Adrenal gland (tissue), 5 donors: ENCODE results near the gene NELFB.

Source experiments
- CTCF ChIP-seq, 6 experiments: fragments of 450-650 bp in 4 of 6; fragments of 200-600 bp in 2 of 6; sonication (generic) in 1 of 6; IDR thresholded peaks; 1 replicate in 5 of 6; 2 replicates in 1 of 6; pipeline versions ENCODE4 v1.5.1 to v1.8.0; 2016 to 2021; ENCODE audit warnings: antibody characterized with exemption in 6 of 6, mild to moderate bottlenecking in 2 of 6, moderate library complexity in 1 of 6
- POLR2A ChIP-seq, 2 donors: fragments of 450-650 bp; IDR thresholded peaks; one replicate each; pipeline ENCODE4 v1.6.1; 2017; ENCODE audit warnings: antibody characterized with exemption in 2 of 2, mild to moderate bottlenecking in 2 of 2, moderate library complexity in 1 of 2
- donor health status: DM: no; HTN: no; CAD: no.

DNA sequence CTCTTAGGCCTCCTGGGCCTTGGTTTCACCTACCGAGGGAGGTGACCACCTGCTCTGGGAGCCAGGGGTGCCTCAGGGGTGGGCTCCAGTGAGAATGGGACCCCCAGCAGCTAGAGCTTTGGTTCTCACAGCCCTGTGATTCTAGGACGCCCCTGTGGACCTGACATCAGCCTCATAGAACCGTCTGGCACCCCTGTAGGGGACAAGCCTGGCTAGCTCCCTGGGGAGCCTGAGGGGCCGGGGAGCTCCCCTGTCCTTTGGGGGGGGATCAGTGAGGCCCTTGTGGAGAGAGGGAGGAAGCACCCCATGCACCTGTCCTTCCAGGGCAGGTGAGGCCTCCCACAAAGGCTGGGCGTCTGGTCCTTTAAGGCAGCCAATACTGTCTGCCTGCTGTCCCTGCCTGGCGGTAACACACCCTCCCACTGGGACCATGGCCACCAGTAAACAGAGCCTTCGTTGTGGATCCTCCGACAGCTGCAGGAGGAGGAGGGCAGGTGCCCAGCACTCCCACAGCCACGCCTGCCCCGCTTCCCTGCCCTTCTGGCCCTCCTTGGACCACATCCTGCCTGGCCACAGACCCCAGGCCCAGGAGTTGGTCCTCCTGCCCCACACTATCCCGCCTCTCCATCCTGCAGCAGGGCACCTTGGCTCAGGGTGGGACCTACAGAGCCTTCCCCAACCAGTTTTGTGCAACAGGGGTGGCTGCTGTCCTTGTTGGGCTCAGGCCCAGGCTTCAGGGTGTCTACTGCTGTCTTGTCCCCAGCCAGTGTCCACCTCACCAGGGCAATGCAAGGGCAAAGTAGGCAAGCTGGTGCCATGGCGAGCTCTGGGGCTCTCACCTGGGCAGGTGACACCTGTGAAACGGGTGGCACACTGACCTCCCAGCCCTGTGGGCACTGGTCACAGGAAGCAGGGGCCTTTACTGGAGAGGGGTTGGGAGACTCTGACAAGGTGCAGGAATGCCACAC is 17.1 kb upstream of the NELFB start:
- TF ChIP-seq CTCF (IDR thresholded peaks at IDR 0.05) (no peak), POLR2A (IDR thresholded peaks at IDR 0.05) (no peak)
